ENCODE measurements around the gene LEP.

LEP gene

DNA sequence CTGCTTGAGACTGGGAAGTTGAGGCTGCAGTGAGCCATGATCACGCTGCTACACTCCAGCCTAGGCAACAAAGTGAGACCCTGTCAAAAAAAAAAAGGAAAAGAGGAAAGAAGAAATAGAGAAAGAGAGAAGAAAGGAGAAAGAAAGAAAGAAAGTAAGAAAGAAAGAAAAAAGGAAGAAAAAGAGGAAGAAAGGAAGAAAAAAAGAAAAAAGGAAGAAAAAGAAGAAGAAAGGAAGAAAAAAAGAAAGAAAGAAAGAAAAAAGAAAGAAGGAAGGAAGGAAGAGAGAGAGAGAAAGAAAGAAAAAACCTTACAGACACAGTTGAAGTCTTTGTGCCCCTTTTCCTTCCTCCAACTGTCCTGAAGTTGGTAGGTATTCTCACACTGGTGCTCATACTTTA lies 26.6 kb upstream of the LEP start:
- Histone ChIP-seq H3K36me3 (no peaks in the 10 kb centered on the region), H3K4me1 (peaks cover 0 to 7% (median 3%) of the 10 kb centered on the region in 4 donors), H3K27ac (no peak overlapping the region), H3K4me3 (no peak overlapping the region), H3K27me3 (peaks cover 0 to 24% of the 10 kb centered on the region in 2 donors), H3K9me3 (no peaks in the 10 kb centered on the region)
- DNase-seq, result no peak
- intact Hi-C loops (cut with DNase I; ENCODE audit: low total_unique reads), result loop anchor here (5.0 to 10.0 kb wide), 2 partner anchors 507 to 1410 kb away; no protein-coding TSS in a partner anchor
- TF ChIP-seq, protein P1, sequence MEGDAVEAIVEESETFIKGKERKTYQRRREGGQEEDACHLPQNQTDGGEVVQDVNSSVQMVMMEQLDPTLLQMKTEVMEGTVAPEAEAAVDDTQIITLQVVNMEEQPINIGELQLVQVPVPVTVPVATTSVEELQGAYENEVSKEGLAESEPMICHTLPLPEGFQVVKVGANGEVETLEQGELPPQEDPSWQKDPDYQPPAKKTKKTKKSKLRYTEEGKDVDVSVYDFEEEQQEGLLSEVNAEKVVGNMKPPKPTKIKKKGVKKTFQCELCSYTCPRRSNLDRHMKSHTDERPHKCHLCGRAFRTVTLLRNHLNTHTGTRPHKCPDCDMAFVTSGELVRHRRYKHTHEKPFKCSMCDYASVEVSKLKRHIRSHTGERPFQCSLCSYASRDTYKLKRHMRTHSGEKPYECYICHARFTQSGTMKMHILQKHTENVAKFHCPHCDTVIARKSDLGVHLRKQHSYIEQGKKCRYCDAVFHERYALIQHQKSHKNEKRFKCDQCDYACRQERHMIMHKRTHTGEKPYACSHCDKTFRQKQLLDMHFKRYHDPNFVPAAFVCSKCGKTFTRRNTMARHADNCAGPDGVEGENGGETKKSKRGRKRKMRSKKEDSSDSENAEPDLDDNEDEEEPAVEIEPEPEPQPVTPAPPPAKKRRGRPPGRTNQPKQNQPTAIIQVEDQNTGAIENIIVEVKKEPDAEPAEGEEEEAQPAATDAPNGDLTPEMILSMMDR (IDR thresholded peaks at IDR 0.05), result no peak

DNA sequence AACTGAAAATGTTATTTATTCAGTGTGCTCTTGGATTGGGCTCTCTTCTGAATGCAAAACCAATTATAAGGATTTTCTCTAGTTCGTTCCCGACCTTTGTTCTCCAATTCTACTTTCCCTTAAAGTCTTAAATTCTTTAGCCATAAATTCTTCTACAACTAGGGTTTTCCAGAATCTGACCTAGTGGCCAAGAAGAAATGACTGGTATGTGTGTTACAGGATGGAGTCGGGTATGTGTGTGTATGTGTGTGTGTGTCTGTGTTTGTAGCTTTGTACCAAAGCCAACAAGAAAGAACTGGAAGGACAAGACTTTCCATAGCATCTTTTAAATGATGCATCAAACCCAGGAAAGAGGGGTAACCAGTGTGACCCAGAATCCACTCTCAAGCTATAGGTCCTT lies 25.8 kb upstream of the LEP start:
- Histone ChIP-seq H3K27ac (no peak overlapping the region), H3K4me1 (peaks cover 0 to 7% (median 3%) of the 10 kb centered on the region in 4 donors), H3K27me3 (peaks cover 0 to 23% of the 10 kb centered on the region in 2 donors), H3K9me3 (no peaks in the 10 kb centered on the region), H3K36me3 (no peaks in the 10 kb centered on the region), H3K4me3 (no peak overlapping the region)
- TF ChIP-seq, protein P1 (IDR thresholded peaks at IDR 0.05), result no peak
- DNase-seq, result no peak
- intact Hi-C loops (cut with DNase I; ENCODE audit: low total_unique reads), result loop anchor here (10.0 kb wide), 1 partner anchor 1410 kb away; no protein-coding TSS in a partner anchor

DNA sequence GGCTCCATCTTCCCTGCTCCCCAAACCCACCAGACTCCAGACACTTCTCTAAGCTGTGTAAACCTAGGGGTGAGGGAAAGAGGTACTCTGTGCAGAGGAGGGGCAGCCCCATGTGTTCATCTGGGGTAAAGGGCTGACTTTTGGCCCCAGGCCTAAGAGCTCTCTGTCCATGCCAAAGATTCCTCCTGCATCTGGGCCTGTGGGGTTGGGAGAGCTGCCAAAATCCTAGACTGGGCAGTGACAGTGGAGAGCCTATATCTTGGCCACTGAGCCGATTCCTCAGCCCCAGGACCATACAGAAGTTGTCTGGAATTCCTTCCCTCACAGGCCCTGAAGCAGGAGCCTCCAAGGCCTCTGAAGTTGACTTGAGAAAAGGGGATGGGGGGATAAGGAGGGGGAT lies 25.3 kb upstream of the LEP start:
- intact Hi-C loops (cut with DNase I; ENCODE audit: low total_unique reads), result loop anchor here (10.0 kb wide), 1 partner anchor 1411 kb away; no protein-coding TSS in a partner anchor
- DNase-seq, result no peak
- no peaks in the 10 kb centered on the region for H3K9me3 ChIP-seq
- peaks cover 0 to 7% (median 3%) of the 10 kb centered on the region in 4 donors for H3K4me1 ChIP-seq
- no peak overlapping the region for H3K27ac ChIP-seq
- TF ChIP-seq, protein P1 (IDR thresholded peaks at IDR 0.05), result no peak
- H3K27me3 ChIP-seq, result peaks cover 0 to 19% of the 10 kb centered on the region in 2 donors
- no peak overlapping the region for H3K4me3 ChIP-seq
- H3K36me3 ChIP-seq, result no peaks in the 10 kb centered on the region

DNA sequence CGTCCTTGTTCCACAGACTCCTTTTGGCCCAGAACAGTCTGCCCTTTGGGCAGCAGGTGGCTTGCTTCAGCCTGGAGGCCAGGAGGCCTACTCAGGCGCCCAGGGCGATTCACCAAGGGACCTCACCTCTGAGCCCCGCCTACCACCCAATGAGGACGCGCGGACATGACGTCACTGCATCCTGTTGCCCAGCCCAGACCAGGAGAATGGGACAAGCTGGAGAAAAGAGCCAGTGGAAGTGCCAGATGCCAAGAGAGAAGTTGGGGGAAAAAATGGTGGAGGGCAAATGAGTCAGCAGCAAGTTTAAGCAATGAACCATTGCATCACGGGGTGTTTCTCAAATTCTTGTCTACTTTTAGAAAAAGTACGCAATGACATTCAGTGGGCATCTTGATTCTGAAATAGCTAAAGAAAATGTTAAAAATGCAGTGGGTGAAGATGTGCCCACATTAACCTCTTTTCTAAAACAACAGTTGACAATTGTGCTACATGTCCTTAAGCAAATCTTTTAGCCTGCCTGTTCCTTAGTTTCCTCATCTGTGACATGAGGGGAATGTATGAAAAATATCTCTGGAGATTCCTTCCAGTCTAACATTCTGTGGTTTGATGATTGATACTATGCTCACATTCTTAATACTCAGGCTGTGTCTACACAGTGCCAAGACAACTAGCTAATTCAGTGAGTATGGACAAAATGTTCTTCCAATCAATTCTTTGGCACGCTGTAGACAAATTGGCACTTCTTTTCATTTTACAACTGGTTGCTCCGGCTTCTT lies 23.9 kb upstream of the LEP start:
- peaks cover 0 to 7% (median 3%) of the 10 kb centered on the region in 4 donors for H3K4me1 ChIP-seq
- no peaks in the 10 kb centered on the region for H3K36me3 ChIP-seq
- DNase-seq, result no peak
- intact Hi-C loops (cut with DNase I; ENCODE audit: low total_unique reads), result loop anchor here (10.0 kb wide), 1 partner anchor 1412 kb away; no protein-coding TSS in a partner anchor
- no peaks in the 10 kb centered on the region for H3K9me3 ChIP-seq
- H3K27me3 ChIP-seq, result peaks cover 0 to 7% of the 10 kb centered on the region in 2 donors
- H3K4me3 ChIP-seq, result no peak overlapping the region
- TF ChIP-seq, protein P1 (IDR thresholded peaks at IDR 0.05), result no peak
- H3K27ac ChIP-seq, result no peak overlapping the region

DNA sequence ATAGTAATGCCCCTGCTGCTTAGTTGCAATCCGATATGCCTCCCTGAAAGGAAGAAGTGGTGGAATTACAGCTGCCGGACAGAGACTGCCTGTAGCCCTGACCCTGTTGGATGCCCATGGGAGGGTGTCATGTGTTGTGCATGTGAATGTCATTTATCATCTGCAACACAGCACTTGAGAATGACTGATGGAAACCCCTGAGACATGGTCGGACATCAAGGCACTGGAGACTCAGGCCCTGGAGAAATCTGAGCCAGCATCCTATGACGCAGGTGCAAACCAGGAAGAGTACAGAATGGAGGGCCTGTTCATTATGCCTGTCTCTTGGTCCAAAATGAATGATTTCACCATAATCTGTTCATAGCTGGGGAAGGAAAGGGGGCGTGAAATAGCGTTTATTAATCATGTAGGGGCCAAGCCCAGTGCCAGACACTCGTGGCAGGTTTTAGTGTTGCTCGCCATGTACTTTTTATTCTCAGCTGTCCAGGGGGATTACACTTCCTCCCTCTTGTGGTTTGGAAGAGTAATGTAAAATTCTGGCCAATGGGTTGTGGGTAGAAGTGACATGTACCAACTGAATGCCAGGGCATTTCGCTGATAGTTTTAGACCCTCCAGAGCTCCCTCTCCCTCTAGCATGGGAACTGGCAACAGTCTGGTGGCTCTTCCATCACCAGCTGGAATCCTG lies 23.0 kb upstream of the LEP start:
- Histone ChIP-seq H3K27me3 (peaks cover 0 to 7% of the 10 kb centered on the region in 2 donors), H3K36me3 (no peaks in the 10 kb centered on the region), H3K4me3 (no peak overlapping the region), H3K4me1 (peaks cover 0 to 7% (median 3%) of the 10 kb centered on the region in 4 donors), H3K27ac (no peak overlapping the region), H3K9me3 (no peaks in the 10 kb centered on the region)
- TF ChIP-seq, protein P1 (IDR thresholded peaks at IDR 0.05), result no peak
- intact Hi-C loops (cut with DNase I; ENCODE audit: low total_unique reads), result loop anchor here (10.0 kb wide), 1 partner anchor 1413 kb away; no protein-coding TSS in a partner anchor
- DNase-seq, result no peak

All from tibial artery (tissue), 4 donors.